HEK293 (cell line): ENCODE results near the gene PEX7.

Experiments used
- CTCF ChIA-PET: fragments of 350-600 bp; formaldehyde crosslinking; extraction: SDS; loops from one replicate; lab custom pipeline; 2021; ENCODE audit warnings: antibody characterized with exemption; lab: Yijun Ruan, JAX
- POLR2A ChIA-PET: fragments of 300-600 bp; formaldehyde crosslinking; extraction: SDS; loops from one replicate; lab custom pipeline; 2020; ENCODE audit warnings: antibody characterized with exemption, inconsistent platforms; lab: Yijun Ruan, JAX
- H3K27ac ChIP-seq: fragments of 200-500 bp; sonication (Bioruptor generic); 2 replicates; pipeline ENCODE4 v1.5.1; 2014; ENCODE audit warnings: low read depth, low read length, control low read depth, inconsistent platforms; ENCODE audit errors: extremely low read depth
- H3K36me3 ChIP-seq, 2 experiments: fragments of 200-500 bp in 1 of 2; sonication (Bioruptor generic) in 1 of 2; 1 replicate in 1 of 2; 2 replicates in 1 of 2; pipeline ENCODE4 v1.5.1; 2014 to 2017; ENCODE audit warnings: inconsistent platforms in 2 of 2, low read length in 2 of 2; ENCODE audit not compliant: control insufficient read depth in 2 of 2, insufficient read depth in 1 of 2
- H3K4me1 ChIP-seq: fragments of 200-500 bp; sonication (Bioruptor generic); 2 replicates; pipeline ENCODE4 v1.5.1; 2014; ENCODE audit warnings: mild to moderate bottlenecking, low read length, inconsistent platforms; ENCODE audit not compliant: control insufficient read depth, insufficient read depth
- H3K4me3 ChIP-seq: 2 replicates; pipeline ENCODE4 v1.5.1; 2011; ENCODE audit warnings: low read depth, mild to moderate bottlenecking, control low read depth, low read length, moderate library complexity
- H3K9me3 ChIP-seq: fragments of 200-500 bp; sonication (Bioruptor generic); 2 replicates; pipeline ENCODE4 v1.5.1; 2014; ENCODE audit warnings: low read depth, low read length, inconsistent platforms; ENCODE audit not compliant: control insufficient read depth, insufficient read depth
- GFI1B ChIP-seq: fragments of 450-650 bp; formaldehyde crosslinking; IDR thresholded peaks from 2 replicates; pipeline ENCODE4 v1.5.1; 2016; ENCODE audit warnings: missing biosample characterization, missing genetic modification characterization
- KLF7 ChIP-seq: fragments of 450-650 bp; formaldehyde crosslinking; IDR thresholded peaks from 2 replicates; pipeline ENCODE4 v1.5.1; 2016; ENCODE audit warnings: missing biosample characterization, missing genetic modification characterization, borderline replicate concordance
- TRIM28 ChIP-seq: IDR thresholded peaks from 2 replicates; pipeline ENCODE4 v1.6.1; 2011; ENCODE audit warnings: low read length, control low read depth, borderline replicate concordance
- YY2 ChIP-seq: fragments of 450-650 bp; formaldehyde crosslinking; IDR thresholded peaks from 2 replicates; pipeline ENCODE4 v1.5.1; 2016; ENCODE audit warnings: missing biosample characterization, missing genetic modification characterization
- ZNF2 ChIP-seq: fragments of 450-650 bp; formaldehyde crosslinking; IDR thresholded peaks from 2 replicates; pipeline ENCODE4 v1.5.1; 2016; ENCODE audit warnings: missing biosample characterization, missing genetic modification characterization
- ZNF239 ChIP-seq: fragments of 450-650 bp; formaldehyde crosslinking; IDR thresholded peaks from 2 replicates; pipeline ENCODE4 v1.5.1; 2016; ENCODE audit warnings: missing biosample characterization, missing genetic modification characterization
- ZNF529 ChIP-seq: fragments of 450-650 bp; formaldehyde crosslinking; IDR thresholded peaks from 2 replicates; pipeline ENCODE4 v1.5.1; 2017; ENCODE audit warnings: missing genetic modification characterization, missing biosample characterization; ENCODE audit not compliant: insufficient replicate concordance
- ZNF544 ChIP-seq: fragments of 450-650 bp; formaldehyde crosslinking; IDR thresholded peaks from 2 replicates; pipeline ENCODE4 v1.5.0; 2017; ENCODE audit warnings: missing biosample characterization, missing genetic modification characterization
- ZNF600 ChIP-seq: fragments of 450-650 bp; formaldehyde crosslinking; IDR thresholded peaks from 2 replicates; pipeline ENCODE4 v1.5.1; 2016; ENCODE audit warnings: missing biosample characterization, missing genetic modification characterization
- ZNF621 ChIP-seq: fragments of 450-650 bp; formaldehyde crosslinking; IDR thresholded peaks from 2 replicates; pipeline ENCODE4 v1.5.1; 2017; ENCODE audit warnings: missing biosample characterization, missing genetic modification characterization
- ZNF623 ChIP-seq: fragments of 450-650 bp; formaldehyde crosslinking; IDR thresholded peaks from 2 replicates; pipeline ENCODE4 v1.5.1; 2016; ENCODE audit warnings: missing biosample characterization, missing genetic modification characterization
- ZNF624 ChIP-seq: fragments of 450-650 bp; formaldehyde crosslinking; IDR thresholded peaks from 2 replicates; pipeline ENCODE4 v1.5.1; 2017; ENCODE audit warnings: missing biosample characterization, missing genetic modification characterization
- TF ChIP-seq, protein P1 (sequence below): fragments of 450-650 bp; formaldehyde crosslinking; IDR thresholded peaks from 2 replicates; pipeline ENCODE4 v1.5.1; 2017; ENCODE audit warnings: missing biosample characterization, missing genetic modification characterization
- TF ChIP-seq, protein P2 (sequence below): fragments of 450-650 bp; formaldehyde crosslinking; IDR thresholded peaks from 2 replicates; pipeline ENCODE4 v1.5.1; 2016; ENCODE audit warnings: missing biosample characterization, missing genetic modification characterization
- TF ChIP-seq, protein P3 (sequence below): fragments of 450-650 bp; formaldehyde crosslinking; conservative IDR thresholded peaks from 2 replicates; pipeline ENCODE4 v1.5.1; 2016; ENCODE audit warnings: low read depth, missing biosample characterization, missing genetic modification characterization
- TF ChIP-seq, protein P4 (sequence below): IDR thresholded peaks from 2 replicates; pipeline ENCODE4 v1.6.1; 2011; ENCODE audit warnings: mild to moderate bottlenecking, low read depth, low read length, borderline replicate concordance
- TF ChIP-seq, protein P5 (sequence below): fragments of 450-650 bp; formaldehyde crosslinking; IDR thresholded peaks from 2 replicates; pipeline ENCODE4 v1.5.1; 2016; ENCODE audit warnings: missing biosample characterization, missing genetic modification characterization, low read depth

PEX7 gene

DNA sequence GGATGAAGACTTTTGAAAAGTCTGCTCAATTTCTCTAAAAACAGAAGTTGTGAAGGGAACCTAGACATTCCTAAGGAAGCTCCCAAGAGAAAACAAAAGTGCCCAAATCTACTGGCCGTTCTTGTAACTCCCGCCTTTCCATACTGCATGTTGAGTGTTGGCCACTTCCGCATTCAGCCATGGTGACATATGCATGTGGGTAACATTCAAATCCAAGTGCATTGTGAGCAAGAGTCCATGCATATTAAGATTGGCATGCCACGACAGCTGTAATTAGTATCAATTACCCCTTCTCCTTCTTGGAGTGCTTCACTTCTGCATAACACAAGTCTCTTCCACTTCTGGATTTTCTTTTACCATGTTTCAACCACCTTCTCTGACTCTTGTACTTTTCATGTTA lies 108.1 kb downstream of the PEX7 start (continued):
- TF ChIP-seq, protein P1, sequence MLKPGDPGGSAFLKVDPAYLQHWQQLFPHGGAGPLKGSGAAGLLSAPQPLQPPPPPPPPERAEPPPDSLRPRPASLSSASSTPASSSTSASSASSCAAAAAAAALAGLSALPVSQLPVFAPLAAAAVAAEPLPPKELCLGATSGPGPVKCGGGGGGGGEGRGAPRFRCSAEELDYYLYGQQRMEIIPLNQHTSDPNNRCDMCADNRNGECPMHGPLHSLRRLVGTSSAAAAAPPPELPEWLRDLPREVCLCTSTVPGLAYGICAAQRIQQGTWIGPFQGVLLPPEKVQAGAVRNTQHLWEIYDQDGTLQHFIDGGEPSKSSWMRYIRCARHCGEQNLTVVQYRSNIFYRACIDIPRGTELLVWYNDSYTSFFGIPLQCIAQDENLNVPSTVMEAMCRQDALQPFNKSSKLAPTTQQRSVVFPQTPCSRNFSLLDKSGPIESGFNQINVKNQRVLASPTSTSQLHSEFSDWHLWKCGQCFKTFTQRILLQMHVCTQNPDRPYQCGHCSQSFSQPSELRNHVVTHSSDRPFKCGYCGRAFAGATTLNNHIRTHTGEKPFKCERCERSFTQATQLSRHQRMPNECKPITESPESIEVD, result no peak
- TF ChIP-seq, protein P2, sequence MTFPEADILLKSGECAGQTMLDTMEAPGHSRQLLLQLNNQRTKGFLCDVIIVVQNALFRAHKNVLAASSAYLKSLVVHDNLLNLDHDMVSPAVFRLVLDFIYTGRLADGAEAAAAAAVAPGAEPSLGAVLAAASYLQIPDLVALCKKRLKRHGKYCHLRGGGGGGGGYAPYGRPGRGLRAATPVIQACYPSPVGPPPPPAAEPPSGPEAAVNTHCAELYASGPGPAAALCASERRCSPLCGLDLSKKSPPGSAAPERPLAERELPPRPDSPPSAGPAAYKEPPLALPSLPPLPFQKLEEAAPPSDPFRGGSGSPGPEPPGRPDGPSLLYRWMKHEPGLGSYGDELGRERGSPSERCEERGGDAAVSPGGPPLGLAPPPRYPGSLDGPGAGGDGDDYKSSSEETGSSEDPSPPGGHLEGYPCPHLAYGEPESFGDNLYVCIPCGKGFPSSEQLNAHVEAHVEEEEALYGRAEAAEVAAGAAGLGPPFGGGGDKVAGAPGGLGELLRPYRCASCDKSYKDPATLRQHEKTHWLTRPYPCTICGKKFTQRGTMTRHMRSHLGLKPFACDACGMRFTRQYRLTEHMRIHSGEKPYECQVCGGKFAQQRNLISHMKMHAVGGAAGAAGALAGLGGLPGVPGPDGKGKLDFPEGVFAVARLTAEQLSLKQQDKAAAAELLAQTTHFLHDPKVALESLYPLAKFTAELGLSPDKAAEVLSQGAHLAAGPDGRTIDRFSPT (tag by site-specific recombination), result no peak
- TF ChIP-seq, all 188 proteins: peak for 0

DNA sequence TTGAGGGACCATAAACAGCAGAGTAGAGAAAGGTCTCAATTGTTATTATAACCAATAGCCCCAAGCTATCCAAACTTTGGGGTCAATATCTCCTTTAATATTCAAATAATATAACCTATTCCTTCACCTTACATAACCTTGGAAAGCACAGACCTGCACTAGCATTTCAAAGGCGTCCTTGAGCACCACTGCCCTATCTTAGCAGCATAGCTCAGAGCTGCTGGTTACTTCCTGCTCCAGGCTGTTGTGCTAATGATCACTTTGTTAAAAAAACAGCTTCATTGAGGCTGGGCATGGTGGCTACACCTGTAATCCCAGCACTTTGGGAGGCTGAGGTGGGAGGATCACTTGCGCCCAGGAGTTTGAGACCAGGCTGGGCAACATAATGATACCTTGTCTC lies 110.2 kb downstream of the PEX7 start:
- Histone ChIP-seq H3K27ac (no peak overlapping the region), H3K4me1 (no peaks in the 10 kb centered on the region), H3K36me3 (no peaks in the 10 kb centered on the region), H3K4me3 (no peak overlapping the region), H3K9me3 (no peaks in the 10 kb centered on the region)
- POLR2A ChIA-PET, result no interaction called here
- CTCF ChIA-PET, result interaction anchor here (0.6 kb wide), 1 partner anchor 66 kb away, joined by 5 read pairs; no protein-coding TSS in a partner anchor
- TF ChIP-seq, protein P3, sequence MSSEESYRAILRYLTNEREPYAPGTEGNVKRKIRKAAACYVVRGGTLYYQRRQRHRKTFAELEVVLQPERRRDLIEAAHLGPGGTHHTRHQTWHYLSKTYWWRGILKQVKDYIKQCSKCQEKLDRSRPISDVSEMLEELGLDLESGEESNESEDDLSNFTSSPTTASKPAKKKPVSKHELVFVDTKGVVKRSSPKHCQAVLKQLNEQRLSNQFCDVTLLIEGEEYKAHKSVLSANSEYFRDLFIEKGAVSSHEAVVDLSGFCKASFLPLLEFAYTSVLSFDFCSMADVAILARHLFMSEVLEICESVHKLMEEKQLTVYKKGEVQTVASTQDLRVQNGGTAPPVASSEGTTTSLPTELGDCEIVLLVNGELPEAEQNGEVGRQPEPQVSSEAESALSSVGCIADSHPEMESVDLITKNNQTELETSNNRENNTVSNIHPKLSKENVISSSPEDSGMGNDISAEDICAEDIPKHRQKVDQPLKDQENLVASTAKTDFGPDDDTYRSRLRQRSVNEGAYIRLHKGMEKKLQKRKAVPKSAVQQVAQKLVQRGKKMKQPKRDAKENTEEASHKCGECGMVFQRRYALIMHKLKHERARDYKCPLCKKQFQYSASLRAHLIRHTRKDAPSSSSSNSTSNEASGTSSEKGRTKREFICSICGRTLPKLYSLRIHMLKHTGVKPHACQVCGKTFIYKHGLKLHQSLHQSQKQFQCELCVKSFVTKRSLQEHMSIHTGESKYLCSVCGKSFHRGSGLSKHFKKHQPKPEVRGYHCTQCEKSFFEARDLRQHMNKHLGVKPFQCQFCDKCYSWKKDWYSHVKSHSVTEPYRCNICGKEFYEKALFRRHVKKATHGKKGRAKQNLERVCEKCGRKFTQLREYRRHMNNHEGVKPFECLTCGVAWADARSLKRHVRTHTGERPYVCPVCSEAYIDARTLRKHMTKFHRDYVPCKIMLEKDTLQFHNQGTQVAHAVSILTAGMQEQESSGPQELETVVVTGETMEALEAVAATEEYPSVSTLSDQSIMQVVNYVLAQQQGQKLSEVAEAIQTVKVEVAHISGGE, result no peak
- TF ChIP-seq ZNF600 (tag by site-specific recombination) (no peak), ZNF621 (tag by site-specific recombination) (no peak), ZNF623 (tag by site-specific recombination) (no peak), ZNF544 (tag by site-specific recombination) (no peak), ZNF529 (tag by site-specific recombination) (no peak), GFI1B (tag by site-specific recombination) (no peak), ZNF2 (no peak), YY2 (no peak), KLF7 (tag by site-specific recombination) (no peak), ZNF239 (tag by site-specific recombination) (no peak), TRIM28 (no peak)
- TF ChIP-seq, protein P4, sequence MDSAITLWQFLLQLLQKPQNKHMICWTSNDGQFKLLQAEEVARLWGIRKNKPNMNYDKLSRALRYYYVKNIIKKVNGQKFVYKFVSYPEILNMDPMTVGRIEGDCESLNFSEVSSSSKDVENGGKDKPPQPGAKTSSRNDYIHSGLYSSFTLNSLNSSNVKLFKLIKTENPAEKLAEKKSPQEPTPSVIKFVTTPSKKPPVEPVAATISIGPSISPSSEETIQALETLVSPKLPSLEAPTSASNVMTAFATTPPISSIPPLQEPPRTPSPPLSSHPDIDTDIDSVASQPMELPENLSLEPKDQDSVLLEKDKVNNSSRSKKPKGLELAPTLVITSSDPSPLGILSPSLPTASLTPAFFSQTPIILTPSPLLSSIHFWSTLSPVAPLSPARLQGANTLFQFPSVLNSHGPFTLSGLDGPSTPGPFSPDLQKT, result no peak

DNA sequence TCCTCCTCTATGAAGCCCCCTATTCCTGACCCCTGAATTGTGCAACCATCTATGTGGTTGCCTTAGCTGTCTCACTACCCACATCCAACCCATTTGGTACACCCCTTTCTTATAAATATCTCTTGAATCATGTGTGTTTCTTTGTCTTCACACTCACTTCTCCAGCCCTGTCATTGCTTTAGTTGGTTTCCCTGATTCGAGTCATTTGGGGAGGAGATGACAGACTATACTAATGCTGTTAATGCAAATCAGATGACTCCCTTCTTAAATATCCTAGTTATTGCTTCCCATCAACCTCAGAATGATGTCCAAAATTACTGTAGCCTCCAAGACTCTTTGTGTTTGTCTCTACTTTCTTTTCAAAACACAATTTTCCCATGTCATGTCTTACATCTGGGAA lies 122.7 kb downstream of the PEX7 start:
- H3K4me1 ChIP-seq, result no peaks in the 10 kb centered on the region
- no peak overlapping the region for H3K27ac ChIP-seq
- ChIA-PET POLR2A (no interaction called here), CTCF (interaction anchor here (0.7 to 1.3 kb wide), 2 partner anchors 24 to 456 kb away, joined by 3 to 8 read pairs; no protein-coding TSS in a partner anchor)
- H3K9me3 ChIP-seq, result no peaks in the 10 kb centered on the region
- H3K36me3 ChIP-seq, result no peaks in the 10 kb centered on the region
- H3K4me3 ChIP-seq, result no peak overlapping the region
- no peak for TF ChIP-seq ZNF624 (tag by site-specific recombination)
- TF ChIP-seq, protein P5, sequence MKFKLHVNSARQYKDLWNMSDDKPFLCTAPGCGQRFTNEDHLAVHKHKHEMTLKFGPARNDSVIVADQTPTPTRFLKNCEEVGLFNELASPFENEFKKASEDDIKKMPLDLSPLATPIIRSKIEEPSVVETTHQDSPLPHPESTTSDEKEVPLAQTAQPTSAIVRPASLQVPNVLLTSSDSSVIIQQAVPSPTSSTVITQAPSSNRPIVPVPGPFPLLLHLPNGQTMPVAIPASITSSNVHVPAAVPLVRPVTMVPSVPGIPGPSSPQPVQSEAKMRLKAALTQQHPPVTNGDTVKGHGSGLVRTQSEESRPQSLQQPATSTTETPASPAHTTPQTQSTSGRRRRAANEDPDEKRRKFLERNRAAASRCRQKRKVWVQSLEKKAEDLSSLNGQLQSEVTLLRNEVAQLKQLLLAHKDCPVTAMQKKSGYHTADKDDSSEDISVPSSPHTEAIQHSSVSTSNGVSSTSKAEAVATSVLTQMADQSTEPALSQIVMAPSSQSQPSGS (tag by site-specific recombination), result no peak
- TF ChIP-seq, all 188 proteins: peak for 0
